Right lobe of liver (tissue), 6 donors: ENCODE results near the gene SYAP1. TPM values are rescaled to one million over a fixed set of nuclear protein-coding genes. Genes with fewer than 3 reads are reported as not detected.

Experiments
- ATAC-seq, 4 donors: fragments of 200-7000 bp; cut with Tn5 transposase; one replicate each; pipeline ENCODE4 v1.9.1; 2020; ENCODE audit warnings: mild to moderate bottlenecking in 4 of 4, moderate library complexity in 4 of 4
- DNase-seq, 3 donors: peaks; one replicate each; pipeline ENCODE4 v3.0.0-alpha.2; 2020
- H3K27ac ChIP-seq, 3 donors: fragments of 200-600 bp; one replicate each; pipeline ENCODE4 v1.8.0; 2022
- H3K27me3 ChIP-seq, 2 donors: fragments of 200-600 bp; one replicate each; pipeline ENCODE4 v1.8.0; 2022
- H3K36me3 ChIP-seq, 4 donors: fragments of 200-600 bp; sonication (generic) in 1 of 4; one replicate each; pipeline versions ENCODE4 v1.5.1 to v1.8.0; 2017 to 2022; ENCODE audit warnings: control low read depth in 1 of 4
- H3K4me1 ChIP-seq, 4 donors: fragments of 200-600 bp; sonication (generic) in 1 of 4; one replicate each; pipeline versions ENCODE4 v1.5.1 to v1.8.0; 2017 to 2022; ENCODE audit warnings: control low read depth in 1 of 4
- H3K4me3 ChIP-seq, 3 donors: fragments of 200-600 bp; one replicate each; pipeline ENCODE4 v1.8.0; 2022
- H3K9me3 ChIP-seq, 4 donors: fragments of 200-600 bp; sonication (generic) in 1 of 4; one replicate each; pipeline versions ENCODE4 v1.5.1 to v1.8.0; 2017 to 2022; ENCODE audit warnings: control low read depth in 1 of 4
- CTCF ChIP-seq, 4 donors: fragments of 200-600 bp in 3 of 4; fragments of 450-650 bp in 1 of 4; IDR thresholded peaks; one replicate each; pipeline versions ENCODE4 v1.5.1 to v1.8.0; 2016 to 2022; ENCODE audit warnings: antibody characterized with exemption in 4 of 4, mild to moderate bottlenecking in 2 of 4
- POLR2A ChIP-seq: fragments of 450-650 bp; IDR thresholded peaks from one replicate; pipeline ENCODE4 v1.6.1; 2017; ENCODE audit warnings: antibody characterized with exemption, mild to moderate bottlenecking
- WGBS: methylation state at CpG from one replicate; pipeline ENCODE4 v1.1.6; 2018; ENCODE audit warnings: low coverage, low lambda C conversion rate; ENCODE audit not compliant: insufficient coverage; ENCODE audit errors: missing lambda C conversion rate; 5-methylcytosine and 5-hydroxymethylcytosine counted together
- intact Hi-C, 2 donors: fragments of 100-400 bp; cut with DNase I; formaldehyde crosslinking; loops; one replicate each; pipeline versions ENCODE4 v1.11.2 to v1.14.1; 2022
- total RNA-seq, 6 experiments: library from RNA; depleted of rRNA in 2 of 6; stranded (reverse); fragments of >200 nt in 2 of 6; fragmentation: NEBNext Ultra II Directional in 3 of 6; extraction: Animal tissue kit (Norgen Biotek cat#: 25700) in 3 of 6; gene quantifications; one replicate each; pipeline versions ENCODE4 v1.1.0 to v1.2.4, GENCODE V29; 2016 to 2023
- donor health status: DM: no; HTN: yes; CAD: no.
- donor health status: DM: no; HTN: no; CAD: no.
- donor health status: DM: no; HTN: no; CAD: no.
- donor health status: DM: no; HTN: yes; CAD: no.
- donor health status: DM: no; HTN: yes; CAD: no.

The SYAP1 gene
- total RNA-seq, 6 experiments from 2014 or later: 22.5 to 35.7 (median 29.5) TPM

GRCh38 chrX:16730450-16730849, 11.0 kb downstream of the SYAP1 start:
- H3K27me3 ChIP-seq: no peaks in the 10 kb centered on the region
- peaks cover 0 to 10% (median 0%) of the 10 kb centered on the region in 4 donors for H3K4me1 ChIP-seq
- intact Hi-C loops: no loop called here
- peaks cover 0 to 4% (median 0%) of the 10 kb centered on the region in 4 donors for H3K36me3 ChIP-seq
- H3K9me3 ChIP-seq: no peaks in the 10 kb centered on the region
- DNase-seq (no peak), ATAC-seq (no peak)
- WGBS: 71% methylated on average over 1 of the region's 1 CpG
- TF ChIP-seq CTCF (IDR thresholded peaks at IDR 0.05) (no peak), POLR2A (no peak)
- H3K4me3 ChIP-seq: no peak overlapping the region
- H3K27ac ChIP-seq: no peak overlapping the region

- intact Hi-C loops: no loop called here
- DNase-seq (no peak), ATAC-seq (peak in 3 of 4 donors; percentile 17 to 33 (median 22))
Observed at GRCh38 chrX:16733013-16733412, 13.6 kb downstream of the SYAP1 start.

GRCh38 chrX:16737024-16737423, 17.6 kb downstream of the SYAP1 start:
- Histone ChIP-seq H3K36me3 (peaks cover 0 to 26% (median 7%) of the 10 kb centered on the region in 4 donors), H3K4me1 (peaks cover 0 to 18% (median 0%) of the 10 kb centered on the region in 4 donors), H3K27me3 (no peaks in the 10 kb centered on the region), H3K9me3 (no peaks in the 10 kb centered on the region), H3K27ac (no peak overlapping the region), H3K4me3 (no peak overlapping the region)
- TF ChIP-seq CTCF (IDR thresholded peaks at IDR 0.05) (no peak), POLR2A (no peak)
- DNase-seq: no peak
- intact Hi-C loops: no loop called here
- ATAC-seq: no peak
- 94% methylated on average over 4 of the region's 5 CpGs for WGBS

More at GRCh38 chrX:16733013-16733412, 13.6 kb downstream of the SYAP1 start:
- Histone ChIP-seq H3K9me3 (no peaks in the 10 kb centered on the region), H3K27ac (no peak overlapping the region), H3K4me1 (peaks cover 0 to 5% (median 0%) of the 10 kb centered on the region in 4 donors), H3K27me3 (no peaks in the 10 kb centered on the region), H3K4me3 (no peak overlapping the region), H3K36me3 (peaks cover 0 to 26% (median 6%) of the 10 kb centered on the region in 4 donors)
- TF ChIP-seq POLR2A (no peak), CTCF (IDR thresholded peaks at IDR 0.05) (no peak)

DNA sequence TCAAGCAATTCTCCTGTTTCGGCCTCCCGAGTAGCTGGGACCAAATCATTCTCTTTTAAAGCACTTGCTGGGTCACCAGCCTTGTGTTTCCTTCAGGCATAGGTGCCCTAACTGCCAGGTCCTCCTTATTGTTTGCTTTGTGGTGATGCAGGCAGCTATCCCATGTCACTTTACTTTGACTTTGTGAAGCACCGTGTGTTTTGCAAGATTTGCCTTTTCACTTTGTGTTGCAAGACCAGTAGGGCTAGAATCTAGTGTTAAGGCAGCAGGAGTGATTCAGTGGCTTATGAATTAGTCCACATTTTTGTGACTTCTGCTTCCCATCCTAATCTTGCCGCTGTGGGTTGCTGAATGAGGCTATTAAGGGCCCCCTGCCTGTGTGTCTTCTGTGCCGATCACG, 20.2 kb downstream of the SYAP1 start:
- ATAC-seq: peak; percentile 73 to 81 (median 74)
- peaks cover 0 to 34% (median 7%) of the 10 kb centered on the region in 4 donors for H3K36me3 ChIP-seq
- peak in 1 of 3 donors; percentile 65 for DNase-seq

More for the DNA sequence above, 20.2 kb downstream of the SYAP1 start:
- Histone ChIP-seq H3K27me3 (no peaks in the 10 kb centered on the region), H3K4me1 (peaks cover 0 to 32% (median 3%) of the 10 kb centered on the region in 4 donors), H3K27ac (peak overlapping the region in 2 of 3 donors; percentile 66 to 81), H3K4me3 (no peak overlapping the region), H3K9me3 (no peaks in the 10 kb centered on the region)
- intact Hi-C loops: no loop called here
- whole genome bisulfite sequencing: 51% methylated on average over 5 of the region's 6 CpGs
- TF ChIP-seq CTCF (IDR thresholded peaks at IDR 0.05): no peak
- TF ChIP-seq POLR2A: no peak
